GM21423 (cell line): ENCODE data around the gene CTDSPL2.
"Not testable (repeated sequence)": the region's sequence is repeated elsewhere in the genome, so short reads cannot be mapped to it uniquely, and the experiment has no call there.

ENCODE experiments used
- ATAC-seq: cut with Tn5 transposase; IDR thresholded peaks from one replicate; pipeline ENCODE4 v1.9.1; 2021; ENCODE audit warnings: mild to moderate bottlenecking, moderate library complexity; ENCODE audit not compliant: unreplicated experiment

The CTDSPL2 gene

DNA sequence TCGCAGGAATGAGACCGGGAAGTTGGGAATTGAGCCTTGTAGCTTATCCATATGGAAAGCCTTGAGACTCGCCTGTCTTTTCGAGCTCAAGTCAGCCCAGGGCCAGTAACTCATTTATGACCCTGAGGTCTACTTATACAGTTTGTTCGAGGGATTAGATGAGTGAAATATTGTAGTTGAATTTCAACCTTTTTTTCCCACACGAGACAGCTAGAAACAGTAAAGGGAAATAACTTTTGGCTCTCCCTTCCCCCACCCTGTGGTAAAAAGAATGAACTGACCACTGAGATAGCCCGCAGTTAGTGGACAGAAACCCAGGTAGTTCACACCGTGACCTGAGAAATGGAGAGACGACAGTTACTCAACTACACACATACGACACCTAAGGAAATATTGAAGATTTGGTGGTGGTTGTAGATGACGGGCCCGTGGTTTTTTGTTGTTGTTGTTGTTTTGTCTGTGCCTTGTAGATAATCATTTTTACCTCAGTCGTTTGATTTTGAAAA, 110.4 kb downstream of the CTDSPL2 start:
- no peak for ATAC-seq

DNA sequence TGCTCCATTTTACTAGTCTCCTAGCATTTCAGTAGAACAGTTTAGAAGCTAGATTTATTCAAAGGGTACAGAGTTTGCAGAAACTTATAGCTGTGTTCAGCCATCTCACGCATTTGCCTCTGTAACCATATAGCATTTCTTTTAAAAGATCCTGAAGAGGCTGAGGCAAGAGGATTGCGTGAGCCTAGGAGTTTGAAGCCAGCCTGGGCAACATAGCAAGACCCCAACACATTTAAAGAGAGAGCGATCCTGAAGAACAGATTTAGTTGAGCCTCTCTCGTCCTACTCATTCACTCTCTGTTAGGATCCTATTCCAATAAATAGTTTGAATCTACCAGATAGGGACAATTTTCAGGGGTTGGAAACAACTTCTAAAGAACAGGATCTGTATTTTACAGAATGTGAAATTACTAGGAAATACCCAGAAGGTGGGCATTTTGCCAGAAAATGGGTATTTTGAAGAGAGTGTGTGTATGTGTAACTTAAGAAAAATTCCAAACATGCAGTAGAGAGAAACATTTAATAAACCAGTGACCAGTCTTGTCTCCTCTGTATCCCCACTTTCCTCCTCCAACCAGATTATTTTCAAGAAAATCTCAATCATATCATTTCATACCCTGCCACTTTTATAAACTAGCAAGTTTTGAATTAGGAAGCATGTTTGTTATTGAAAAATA, 114.0 kb downstream of the CTDSPL2 start:
- ATAC-seq = no peak

DNA sequence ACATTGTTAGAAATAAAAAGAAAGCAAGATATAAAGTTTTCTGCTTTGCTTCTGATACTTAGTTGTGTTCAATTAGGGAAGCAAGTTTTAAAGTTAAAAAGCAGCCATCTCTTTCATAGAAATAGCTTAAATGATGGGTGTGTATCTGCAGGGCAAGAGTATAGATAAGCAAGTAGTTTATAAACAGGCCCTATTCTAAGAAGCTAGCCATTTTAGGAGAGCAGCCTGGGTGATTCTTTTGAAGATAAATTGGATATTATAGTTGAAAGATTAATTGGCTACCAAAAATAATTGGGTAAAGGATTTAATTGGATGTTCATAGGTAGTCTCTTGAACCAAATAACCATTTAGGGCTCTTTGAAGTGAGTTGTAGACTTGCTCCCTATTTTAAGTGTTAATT, 115.2 kb downstream of the CTDSPL2 start:
- no peak for ATAC-seq

DNA sequence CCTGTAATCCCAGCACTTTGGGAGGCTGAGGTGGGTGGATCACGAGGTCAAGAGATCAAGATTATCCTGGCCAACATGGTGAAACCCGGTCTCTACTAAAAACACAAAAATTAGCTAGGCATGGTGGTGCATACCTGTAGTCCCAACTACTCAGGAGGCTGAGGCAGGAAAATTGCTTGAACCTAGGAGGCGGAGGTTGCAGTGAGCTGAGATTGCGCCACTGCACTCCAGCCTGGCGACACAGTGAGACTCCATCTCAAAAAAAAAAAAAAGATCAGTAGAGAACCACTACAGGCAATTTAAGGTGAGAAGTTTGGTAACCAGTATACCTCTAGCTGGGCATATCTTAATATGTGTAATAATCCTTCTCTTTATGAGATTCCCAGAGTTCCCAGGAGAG, 117.3 kb downstream of the CTDSPL2 start:
- ATAC-seq = not testable (repeated sequence)

DNA sequence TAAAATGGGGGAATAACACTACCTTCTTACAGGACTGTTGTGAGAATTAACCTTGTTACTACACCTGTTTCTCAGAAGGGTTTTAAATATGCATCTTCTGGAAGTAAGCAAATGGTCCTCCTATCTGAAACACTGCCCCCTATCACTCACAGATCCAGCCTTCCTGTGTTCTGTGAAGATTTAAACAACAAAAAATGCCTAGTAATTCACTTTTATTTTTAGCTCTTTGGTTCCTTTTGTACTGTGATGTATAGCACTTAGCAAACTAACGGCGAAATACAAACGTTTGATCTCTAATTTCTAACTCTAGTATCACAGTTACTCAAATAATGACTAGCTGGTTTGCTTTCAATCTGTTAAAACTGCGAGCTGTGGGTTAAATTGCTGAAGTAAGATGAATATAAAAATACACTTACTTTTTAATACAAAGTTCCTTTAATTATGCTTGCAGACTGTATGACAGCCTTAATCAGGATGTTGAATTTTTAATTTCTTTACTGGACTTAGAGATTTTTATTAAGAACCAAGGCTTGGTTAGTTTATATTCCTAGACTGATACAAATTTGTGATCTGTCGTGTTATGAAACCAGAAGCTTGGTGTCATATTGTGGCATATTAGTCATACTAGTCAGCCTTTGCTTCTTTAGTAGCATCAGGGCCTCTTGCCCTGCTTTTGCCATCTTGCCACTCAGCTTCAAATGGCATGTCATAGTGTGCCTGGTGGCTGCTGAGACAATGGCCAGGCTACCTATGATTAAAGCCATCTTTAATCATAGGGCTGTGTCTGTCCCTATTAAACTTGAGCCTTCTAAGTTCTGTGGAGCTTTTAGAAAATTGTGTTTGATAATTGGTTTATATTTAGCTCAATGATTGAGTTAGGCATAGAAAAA, 118.7 kb downstream of the CTDSPL2 start:
- peak; percentile 64 for ATAC-seq

DNA sequence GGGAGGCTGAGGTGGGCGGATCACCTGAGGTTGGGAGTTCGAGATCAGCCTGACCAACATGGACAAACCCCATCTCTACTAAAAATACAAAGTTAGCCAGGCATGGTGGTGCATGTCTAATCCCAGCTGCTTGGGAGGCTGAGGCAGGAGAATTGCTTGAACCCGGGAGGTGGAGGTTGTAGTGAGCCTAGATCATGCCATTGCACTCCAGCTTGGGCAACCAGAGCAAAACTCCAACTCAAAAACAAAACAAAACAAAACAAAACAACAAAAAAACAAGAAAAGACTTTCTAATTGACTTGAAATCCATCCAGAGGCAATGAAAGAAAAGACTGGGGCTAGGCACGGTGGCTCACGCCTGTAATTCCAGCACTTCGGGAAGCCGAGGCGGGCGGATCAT, 121.7 kb downstream of the CTDSPL2 start:
- ATAC-seq = not testable (repeated sequence)

DNA sequence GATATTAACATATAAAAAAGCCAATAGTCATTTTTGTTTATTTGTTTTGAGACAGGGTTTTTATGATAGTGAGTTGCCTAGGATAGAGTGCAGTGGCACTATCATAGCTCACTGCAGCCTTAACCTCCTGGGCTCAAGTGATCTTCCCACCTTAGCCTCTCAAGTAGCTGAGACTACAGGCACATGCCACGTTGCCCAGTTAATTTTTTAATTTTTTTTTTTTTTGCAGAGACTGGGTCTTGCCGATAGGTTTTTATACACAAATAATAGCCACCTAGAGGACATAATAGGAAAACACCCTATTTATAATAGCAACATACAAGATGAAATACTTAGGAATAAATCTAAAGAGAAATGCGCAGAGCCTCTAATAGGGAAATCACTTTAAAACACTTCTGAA, 122.8 kb downstream of the CTDSPL2 start:
- no peak for ATAC-seq

DNA sequence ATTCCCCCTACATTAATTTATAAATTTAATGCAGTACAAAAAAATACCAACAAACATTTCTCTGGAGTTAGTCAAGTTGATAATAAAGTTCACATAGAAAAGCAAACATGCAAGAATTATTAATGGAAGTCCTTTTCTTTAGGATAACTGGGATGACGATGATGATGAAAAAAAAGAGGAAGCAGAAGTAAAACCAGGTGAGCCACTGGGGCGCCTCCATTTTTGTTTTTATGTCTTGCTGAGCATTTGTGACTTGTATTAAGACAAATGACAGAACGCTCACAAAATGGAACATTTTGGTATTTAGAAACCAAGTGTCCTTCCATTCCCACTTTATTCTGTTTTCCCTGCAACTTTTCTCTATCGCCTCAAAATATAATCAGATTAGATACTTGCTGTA, 123.3 kb downstream of the CTDSPL2 start:
- ATAC-seq = no peak

DNA sequence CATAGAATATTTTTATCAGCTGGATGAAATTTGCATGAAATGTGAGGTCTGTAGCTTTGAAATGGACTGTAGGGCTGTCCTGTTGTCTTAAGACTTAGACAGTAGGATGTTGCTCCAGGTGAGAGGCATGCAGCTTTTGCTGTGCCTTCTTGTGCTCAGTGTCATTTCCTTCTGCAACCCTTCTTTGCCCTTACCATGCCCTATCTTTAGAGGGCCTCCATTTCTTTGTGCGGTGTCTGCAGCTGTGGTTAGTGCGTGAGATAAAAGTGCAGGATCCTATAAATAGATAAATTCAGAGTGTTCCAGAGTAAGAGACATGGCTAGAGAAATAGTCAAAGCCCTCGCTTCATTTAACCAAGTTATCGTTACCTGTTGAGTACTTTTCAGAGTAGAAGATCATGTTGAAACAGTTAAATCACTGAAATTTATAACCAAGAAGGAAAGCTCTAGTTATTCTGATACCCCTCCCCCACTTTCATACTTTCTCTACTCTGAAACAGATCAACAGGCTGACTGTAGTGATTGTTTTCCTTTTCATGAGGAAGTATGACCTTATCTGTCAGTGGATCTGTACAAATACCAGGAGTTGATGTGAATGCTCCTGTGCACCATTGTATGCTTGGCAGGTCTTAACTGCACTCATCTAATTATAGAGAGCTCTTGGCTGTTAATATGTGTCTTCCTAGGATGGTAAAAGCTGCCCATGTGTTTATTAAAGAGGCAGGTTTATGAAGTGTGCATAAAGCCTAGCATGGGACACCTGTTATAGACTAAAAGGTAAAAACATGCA, 127.7 kb downstream of the CTDSPL2 start:
- ATAC-seq = no peak

DNA sequence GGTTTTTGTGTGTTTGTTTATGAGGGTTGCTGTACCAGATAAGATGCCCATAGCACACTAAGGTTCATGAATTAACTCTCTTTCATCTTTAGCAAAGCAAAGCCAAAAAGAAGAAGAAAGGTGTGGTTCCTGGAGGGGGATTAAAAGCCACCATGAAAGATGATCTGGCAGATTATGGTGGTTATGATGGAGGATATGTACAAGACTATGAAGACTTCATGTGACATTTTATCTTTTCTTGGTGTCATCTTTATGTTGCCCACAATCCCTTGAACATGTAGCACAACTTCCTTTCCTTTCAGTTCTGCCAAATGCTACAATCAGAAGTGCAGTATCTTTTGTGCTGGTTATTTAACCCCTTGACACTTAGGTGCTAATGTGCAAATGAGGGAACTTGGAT, 133.5 kb downstream of the CTDSPL2 start:
- ATAC-seq = not testable (repeated sequence)

DNA sequence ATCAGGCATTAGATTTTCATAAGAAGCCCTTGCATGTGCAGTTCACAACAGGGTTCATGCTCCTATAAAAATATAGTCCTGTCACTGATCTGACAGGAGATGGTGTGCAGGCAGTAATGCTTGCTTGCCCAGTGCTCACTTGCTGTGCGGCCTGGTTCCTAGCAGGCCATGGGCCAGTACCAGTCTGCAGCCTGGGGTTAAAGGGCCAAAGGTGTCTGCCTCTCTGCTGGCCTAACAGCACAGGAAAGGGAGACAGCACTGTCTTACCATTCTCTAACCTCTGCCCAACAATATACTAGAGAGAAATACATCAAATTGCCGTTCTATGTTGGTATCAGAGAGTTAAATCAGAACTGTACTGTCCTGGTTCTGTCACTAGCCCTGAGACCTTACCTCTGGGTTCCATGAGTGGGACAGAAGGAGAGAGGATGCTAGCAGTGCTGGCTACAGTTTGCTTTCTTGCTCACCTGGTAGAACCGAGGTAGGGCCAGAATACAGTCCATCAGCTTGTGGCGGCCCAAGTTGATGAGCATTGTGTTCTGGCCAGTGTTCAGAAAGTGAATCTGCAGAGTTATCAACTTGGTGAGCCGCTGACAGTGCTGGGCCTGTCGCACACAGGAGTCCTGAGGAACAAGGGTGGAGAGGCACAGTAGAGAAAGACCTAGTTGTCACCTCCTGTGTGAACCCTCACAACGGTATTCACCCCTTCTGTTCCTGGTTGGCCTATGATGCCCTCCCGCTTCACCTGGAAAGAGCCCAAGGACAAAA, 138.1 kb downstream of the CTDSPL2 start:
- no peak for ATAC-seq

DNA sequence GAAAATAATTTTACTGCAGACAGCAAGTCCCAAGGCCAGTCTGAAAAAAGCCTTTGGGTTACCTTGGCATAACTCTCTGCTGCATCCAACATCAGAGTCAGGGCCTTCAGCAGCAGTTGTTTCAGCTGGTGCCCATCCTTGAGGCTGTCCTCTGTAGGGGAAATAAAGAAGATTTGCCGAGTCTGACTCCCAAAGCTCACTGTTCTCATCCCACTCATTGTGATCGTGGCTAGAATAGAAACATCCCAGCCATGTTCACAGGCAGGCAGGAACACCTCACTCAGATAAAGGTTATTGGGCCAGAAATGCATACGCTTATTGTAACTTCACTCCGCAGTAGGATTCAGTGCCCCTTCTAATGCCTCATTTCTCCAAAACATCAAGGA, 138.7 kb downstream of the CTDSPL2 start:
- no peak for ATAC-seq

DNA sequence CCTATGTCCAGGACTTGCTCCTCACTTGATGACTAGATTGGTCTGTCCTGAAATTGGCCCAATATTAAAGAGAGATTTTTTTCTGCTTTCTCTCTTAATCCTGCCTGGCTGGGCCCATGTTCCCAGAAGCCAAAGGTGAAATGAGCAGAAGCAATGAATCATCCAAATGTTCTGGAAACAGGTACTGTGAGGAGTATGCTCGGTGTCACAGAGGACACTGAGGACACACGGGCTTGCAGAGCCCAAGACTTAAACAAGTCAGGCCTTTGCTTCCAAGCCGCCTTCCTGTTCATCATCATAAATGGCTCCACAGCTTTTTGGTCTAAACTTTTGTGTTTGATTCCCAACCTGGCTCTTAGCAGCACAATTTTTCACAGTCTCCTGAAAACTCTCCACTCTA, 140.9 kb downstream of the CTDSPL2 start:
- ATAC-seq = no peak

DNA sequence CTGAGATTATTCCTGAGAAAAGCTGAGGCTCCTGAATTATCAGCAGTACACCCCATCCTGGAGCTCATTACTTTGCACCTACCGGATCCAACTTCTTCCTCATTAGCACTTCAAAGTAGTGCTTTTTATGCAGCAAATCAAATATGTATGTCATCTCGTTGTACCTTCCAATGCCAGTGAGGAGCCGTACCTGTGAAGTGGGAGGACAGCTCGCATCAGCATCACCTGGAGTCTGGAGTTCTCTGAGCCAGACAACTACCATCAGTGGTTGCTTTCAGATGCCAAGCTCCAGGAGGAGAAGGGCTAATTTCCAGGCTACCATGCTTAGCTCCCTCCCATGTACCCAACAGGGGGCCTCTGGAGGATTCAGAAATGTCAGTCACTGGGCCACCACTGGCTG, 141.9 kb downstream of the CTDSPL2 start:
- ATAC-seq = no peak

DNA sequence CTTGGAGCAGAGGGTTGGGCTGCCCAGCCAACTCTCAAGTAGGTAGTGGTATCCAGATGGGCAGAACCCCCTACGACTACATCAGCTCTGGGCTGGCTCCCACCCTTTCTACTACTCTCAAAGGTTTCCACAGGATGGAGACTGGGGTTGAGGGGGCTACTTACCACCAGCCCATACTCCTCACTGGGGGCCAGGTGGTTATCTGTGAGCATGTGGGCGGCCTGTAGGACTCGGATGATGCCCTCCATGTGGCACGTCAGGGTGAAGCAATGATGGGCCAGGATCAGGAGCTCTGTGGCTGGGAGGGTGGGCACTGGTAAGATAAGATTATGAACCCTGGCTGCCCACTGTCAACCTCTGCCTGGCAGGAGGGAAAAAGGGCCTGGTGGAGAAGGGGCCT, 142.9 kb downstream of the CTDSPL2 start:
- ATAC-seq = no peak

DNA sequence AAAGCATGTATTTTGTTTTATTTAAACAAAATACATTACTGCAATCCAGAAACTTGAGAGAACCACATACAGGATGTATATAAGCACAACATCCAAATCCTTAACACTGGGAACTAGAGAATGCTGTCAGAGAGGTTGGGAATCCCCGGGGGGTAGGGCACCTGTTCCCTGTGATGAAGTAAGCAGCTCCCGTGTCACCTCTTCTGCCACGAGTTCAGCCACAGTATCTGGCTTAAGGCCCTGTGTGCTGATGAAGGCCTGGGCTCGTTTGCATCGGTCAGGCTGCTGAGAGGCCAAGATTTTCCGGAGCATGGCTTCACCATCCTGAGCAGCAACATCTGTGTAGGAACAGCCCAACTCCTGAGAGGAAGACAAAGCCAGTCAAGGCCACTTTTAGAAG, 146.0 kb downstream of the CTDSPL2 start:
- no peak for ATAC-seq

DNA sequence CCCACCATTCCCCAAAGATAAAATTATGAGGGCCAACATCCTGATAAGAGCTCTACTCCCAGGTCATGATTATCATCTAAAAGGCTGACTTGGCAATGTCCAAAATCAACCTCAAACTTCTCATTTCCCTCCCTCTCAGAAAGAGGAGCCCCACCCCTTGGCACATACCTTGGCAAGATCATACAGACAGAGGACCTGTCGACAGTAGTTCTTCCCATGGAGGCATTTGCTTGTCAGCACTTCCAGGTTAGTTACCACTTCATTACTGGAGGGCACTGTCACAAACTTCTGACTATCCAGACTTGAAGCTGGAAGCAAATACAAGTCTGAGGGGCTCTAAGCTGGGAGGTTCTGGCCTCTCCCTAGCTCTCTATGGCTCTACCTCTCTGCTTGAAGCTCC, 147.3 kb downstream of the CTDSPL2 start:
- no peak for ATAC-seq
